Calu3 (cell line): ENCODE data around the gene ZNF691. TPM values are rescaled to one million over a fixed set of nuclear protein-coding genes. Genes with fewer than 3 reads are reported as not detected.

Experiments used
- BruUV-seq: library from RNA; stranded (reverse); fragments of 400-500 nt; replicated peaks from 2 replicates; lab custom pipeline; 2021; lab: Mats Ljungman, UMichigan
- CTCF ChIA-PET: fragments of 300-600 bp; sonication (Branson Sonifier 250); formaldehyde crosslinking; loops from one replicate; lab custom pipeline; 2022; ENCODE audit warnings: antibody characterized with exemption; lab: Charles Lee
- DNase-seq: peaks from one replicate; pipeline ENCODE4 v3.0.0; 2022
- H3K27ac Mint-ChIP-seq: one replicate; pipeline ENCODE4 v1.8.0; 2022; ENCODE audit warnings: mixed read lengths; ENCODE audit not compliant: unreplicated experiment
- H3K27me3 Mint-ChIP-seq: one replicate; pipeline ENCODE4 v1.8.0; 2022; ENCODE audit warnings: mixed read lengths; ENCODE audit not compliant: unreplicated experiment
- H3K36me3 Mint-ChIP-seq: one replicate; pipeline ENCODE4 v1.8.0; 2022; ENCODE audit warnings: mild to moderate bottlenecking, moderate library complexity, mixed read lengths; ENCODE audit not compliant: insufficient read depth, unreplicated experiment
- H3K4me1 Mint-ChIP-seq: one replicate; pipeline ENCODE4 v1.8.0; 2022; ENCODE audit warnings: mild to moderate bottlenecking, low read depth, mixed read lengths; ENCODE audit not compliant: unreplicated experiment
- H3K4me3 Mint-ChIP-seq: one replicate; pipeline ENCODE4 v1.8.0; 2022; ENCODE audit warnings: mild to moderate bottlenecking, low read depth, moderate library complexity, mixed read lengths; ENCODE audit not compliant: unreplicated experiment
- H3K9me3 Mint-ChIP-seq: one replicate; pipeline ENCODE4 v1.8.0; 2022; ENCODE audit warnings: low read depth, mixed read lengths; ENCODE audit not compliant: unreplicated experiment
- CTCF ChIP-seq: fragments of 200-600 bp; IDR thresholded peaks from one replicate; pipeline ENCODE4 v1.8.0; 2022; ENCODE audit warnings: antibody characterized with exemption; ENCODE audit not compliant: unreplicated experiment
- intact Hi-C: fragments of 100-400 bp; cut with micrococcal nuclease; formaldehyde crosslinking; loops from one replicate; pipeline ENCODE4 v1.10.0; 2022; ENCODE audit not compliant: unreplicated experiment
- total RNA-seq: library from RNA; stranded (reverse); gene quantifications from 2 replicates; pipeline ENCODE4 v1.2.3, GENCODE V29; 2022

The ZNF691 gene
- total RNA-seq, 1 experiment from 2014 or later = 12.0 TPM

- Mint-ChIP-seq H3K4me3 (peak overlapping the region; percentile 84), H3K4me1 (peaks cover 11% of the 10 kb centered on the region), H3K9me3 (no peaks in the 10 kb centered on the region), H3K27ac (peak overlapping the region; percentile 14), H3K36me3 (peaks cover 14% of the 10 kb centered on the region), H3K27me3 (no peaks in the 10 kb centered on the region)
- intact Hi-C loops = no loop called here
- BruUV-seq = TSS peak; percentile 69
- TF ChIP-seq CTCF = no peak
- DNase-seq = peak; percentile 2
- CTCF ChIA-PET = interaction anchor here (0.7 to 1.6 kb wide), 5 partner anchors 8 to 1279 kb away, joined by 3 to 7 read pairs (median 4); partner anchors contain the start of genes C1orf50, P3H1 and ZNF691
Observed at GRCh38 chr1:42815941-42816584, 30.4 kb upstream of the ZNF691 start.

- no peak for TF ChIP-seq CTCF
- peak; percentile 94 for DNase-seq
- BruUV-seq = no TSS peak
- H3K36me3 Mint-ChIP-seq = peaks cover 14% of the 10 kb centered on the region
- no peaks in the 10 kb centered on the region for H3K9me3 Mint-ChIP-seq
- H3K27me3 Mint-ChIP-seq = no peaks in the 10 kb centered on the region
- peak within 1 kb of the TSS; percentile 84 for H3K4me3 Mint-ChIP-seq
- peaks cover 11% of the 10 kb centered on the region for H3K4me1 Mint-ChIP-seq
- intact Hi-C loops = no loop called here
- CTCF ChIA-PET = interaction anchor here (1.0 to 1.6 kb wide), 5 partner anchors 9 to 257 kb away, joined by 3 to 7 read pairs (median 3); partner anchors contain the start of genes C1orf50, P3H1 and ZNF691
- H3K27ac Mint-ChIP-seq = peak within 1 kb of the TSS; percentile 14
Observed at GRCh38 chr1:42816585-42817439, 29.6 kb upstream of the ZNF691 start, which contains the start of the genes ERMAP and SVBP. Gene ERMAP (plus strand): TSS chr1:42817122. CDS start chr1:42830449, 13,327 bp downstream. Gene SVBP (minus strand): TSS chr1:42817397. CDS start chr1:42816544, 853 bp downstream.

GRCh38 chr1:42817440-42817767, 29.0 kb upstream of the ZNF691 start:
- no peaks in the 10 kb centered on the region for H3K27me3 Mint-ChIP-seq
- no TSS peak for BruUV-seq
- DNase-seq = no peak
- no peak for TF ChIP-seq CTCF
- H3K36me3 Mint-ChIP-seq = peaks cover 14% of the 10 kb centered on the region
- H3K4me3 Mint-ChIP-seq = peak overlapping the region; percentile 84
- H3K27ac Mint-ChIP-seq = no peak overlapping the region
- H3K4me1 Mint-ChIP-seq = peaks cover 11% of the 10 kb centered on the region
- H3K9me3 Mint-ChIP-seq = no peaks in the 10 kb centered on the region
- CTCF ChIA-PET = interaction anchor here (1.0 to 1.6 kb wide), 2 partner anchors 29 to 256 kb away, joined by 3 to 7 read pairs; partner anchors contain the start of gene ZNF691
- intact Hi-C loops = no loop called here

GRCh38 chr1:42817976-42818375, 28.4 kb upstream of the ZNF691 start:
- CTCF ChIA-PET = interaction anchor here (1.0 to 1.6 kb wide), 2 partner anchors 28 to 256 kb away, joined by 3 to 7 read pairs; partner anchors contain the start of gene ZNF691
- TSS peak; percentile 69 for BruUV-seq
- peaks cover 14% of the 10 kb centered on the region for H3K36me3 Mint-ChIP-seq
- no peak overlapping the region for H3K27ac Mint-ChIP-seq
- DNase-seq = no peak
- peak overlapping the region; percentile 84 for H3K4me3 Mint-ChIP-seq
- TF ChIP-seq CTCF = no peak
- H3K27me3 Mint-ChIP-seq = no peaks in the 10 kb centered on the region
- H3K9me3 Mint-ChIP-seq = no peaks in the 10 kb centered on the region
- peaks cover 11% of the 10 kb centered on the region for H3K4me1 Mint-ChIP-seq
- intact Hi-C loops = no loop called here
